HepG2 (cell line): ENCODE measurements around the gene PFDN1. TPM values are rescaled to one million over a fixed set of nuclear protein-coding genes. Genes with fewer than 3 reads are reported as not detected.

Experiments used
- ASH2L ChIP-seq: fragments of 300-600, 200-600 bp; sonication (generic); IDR thresholded peaks from 2 replicates; pipeline ENCODE4 v1.7.0; 2017; ENCODE audit warnings: low read depth, mild to moderate bottlenecking, moderate library complexity, mixed read lengths, low read length; ENCODE audit not compliant: insufficient read length
- DNMT3B ChIP-seq: conservative IDR thresholded peaks from 2 replicates; pipeline ENCODE4 v1.6.1; 2016; ENCODE audit warnings: missing biosample characterization, control low read depth
- ELF3 ChIP-seq: IDR thresholded peaks from 2 replicates; pipeline ENCODE4 v1.6.1; 2016; ENCODE audit warnings: missing genetic modification reagents, missing compliant biosample characterization
- HHEX ChIP-seq: IDR thresholded peaks from 2 replicates; pipeline ENCODE4 v1.6.1; 2016; ENCODE audit warnings: control low read depth
- HNF1B ChIP-seq: sonication (generic); formaldehyde crosslinking; IDR thresholded peaks from 2 replicates; pipeline ENCODE4 v1.5.1; 2020; ENCODE audit warnings: mild to moderate bottlenecking, moderate library complexity, missing genetic modification reagents
- KDM3A ChIP-seq: IDR thresholded peaks from 2 replicates; pipeline ENCODE4 v1.6.1; 2018; ENCODE audit warnings: low read depth, missing compliant biosample characterization
- LCORL ChIP-seq, 2 experiments: fragments of 450-650 bp in 1 of 2; sonication (generic) in 1 of 2; formaldehyde crosslinking in 1 of 2; IDR thresholded peaks; 2 replicates each; pipeline versions ENCODE4 v1.5.0 to v1.6.1; 2017 to 2020; ENCODE audit warnings: antibody characterized with exemption in 1 of 2, missing genetic modification reagents in 1 of 2
- MEIS2 ChIP-seq: sonication (generic); formaldehyde crosslinking; IDR thresholded peaks from 2 replicates; pipeline ENCODE4 v1.9.0; 2021; ENCODE audit warnings: mild to moderate bottlenecking, missing genetic modification reagents
- MXD4 ChIP-seq: IDR thresholded peaks from 2 replicates; pipeline ENCODE4 v1.6.1; 2016; ENCODE audit warnings: mild to moderate bottlenecking, missing biosample characterization, missing genetic modification reagents
- MYC ChIP-seq: sonication (generic); formaldehyde crosslinking; IDR thresholded peaks from 2 replicates; pipeline ENCODE4 v1.9.0; 2021; ENCODE audit warnings: missing genetic modification reagents, borderline replicate concordance
- MZF1 ChIP-seq: sonication (generic); formaldehyde crosslinking; IDR thresholded peaks from 2 replicates; pipeline ENCODE4 v1.8.1; 2023; ENCODE audit warnings: mild to moderate bottlenecking, missing genetic modification reagents, borderline replicate concordance
- POGK ChIP-seq: sonication (generic); formaldehyde crosslinking; conservative IDR thresholded peaks from 2 replicates; pipeline ENCODE4 v1.8.0; 2022; ENCODE audit warnings: mild to moderate bottlenecking, moderate library complexity, missing genetic modification reagents
- SMAD1 ChIP-seq: sonication (generic); formaldehyde crosslinking; IDR thresholded peaks from 2 replicates; pipeline ENCODE4 v1.4.0; 2020; ENCODE audit warnings: missing genetic modification reagents, low read depth, mild to moderate bottlenecking, borderline replicate concordance
- SRSF1 ChIP-seq: fragments of 200-400 bp; formaldehyde crosslinking; optimal IDR thresholded peaks from 2 replicates; pipeline ENCODE3; 2017; ENCODE audit warnings: mild to moderate bottlenecking, low read depth, low read length, moderate library complexity
- STAG1 ChIP-seq: sonication (generic); formaldehyde crosslinking; IDR thresholded peaks from 2 replicates; pipeline ENCODE4 v1.4.0; 2020; ENCODE audit warnings: missing genetic modification reagents
- TOPORS ChIP-seq: sonication (generic); formaldehyde crosslinking; IDR thresholded peaks from 2 replicates; pipeline ENCODE4 v1.8.0; 2023; ENCODE audit warnings: mild to moderate bottlenecking, missing genetic modification reagents
- ZMYM2 ChIP-seq: sonication (generic); formaldehyde crosslinking; IDR thresholded peaks from 2 replicates; pipeline ENCODE4 v1.8.0; 2022; ENCODE audit warnings: mild to moderate bottlenecking, missing genetic modification reagents
- ZNF10 ChIP-seq: sonication (generic); formaldehyde crosslinking; IDR thresholded peaks from 2 replicates; pipeline ENCODE4 v1.4.0; 2020; ENCODE audit warnings: mild to moderate bottlenecking, low read depth, missing genetic modification reagents, borderline replicate concordance
- ZNF253 ChIP-seq: sonication (generic); formaldehyde crosslinking; IDR thresholded peaks from 2 replicates; pipeline ENCODE4 v1.8.0; 2022; ENCODE audit warnings: mild to moderate bottlenecking, missing genetic modification reagents, borderline replicate concordance
- ZNF562 ChIP-seq: sonication (generic); formaldehyde crosslinking; IDR thresholded peaks from 2 replicates; pipeline ENCODE4 v1.8.0; 2022; ENCODE audit warnings: missing genetic modification reagents, borderline replicate concordance
- ZNF567 ChIP-seq: sonication (generic); formaldehyde crosslinking; IDR thresholded peaks from 2 replicates; pipeline ENCODE4 v1.8.1; 2023; ENCODE audit warnings: mild to moderate bottlenecking, missing genetic modification reagents, borderline replicate concordance
- ZNF597 ChIP-seq: sonication (generic); formaldehyde crosslinking; IDR thresholded peaks from 2 replicates; pipeline ENCODE4 v1.5.0; 2020; ENCODE audit warnings: missing genetic modification reagents
- ZNF652 ChIP-seq: IDR thresholded peaks from 2 replicates; pipeline ENCODE4 v1.6.1; 2016; ENCODE audit warnings: low read depth, borderline replicate concordance
- ZNF749 ChIP-seq: sonication (generic); formaldehyde crosslinking; IDR thresholded peaks from 2 replicates; pipeline ENCODE4 v1.8.0; 2022; ENCODE audit warnings: mild to moderate bottlenecking, missing genetic modification reagents, moderate library complexity, borderline replicate concordance
- polyA plus RNA-seq, 8 experiments: library from polyadenylated mRNA; depleted of rRNA in 3 of 8; stranded (reverse) in 7 of 8; unstranded in 1 of 8; fragments of >200 nt; fragmentation: Illumina TruSeq in 4 of 8; extraction: Trizol in 4 of 8; gene quantifications; 2 replicates each; pipeline versions ENCODE4 v1.2.1 to v1.2.3, GENCODE V29; 2011 to 2016; ENCODE audit warnings: low read depth in 4 of 8, missing spikeins in 1 of 8, mixed read lengths in 1 of 8; ENCODE audit not compliant: insufficient read depth in 1 of 8
- total RNA-seq, 5 experiments: library from RNA; depleted of rRNA; stranded (reverse); fragments of >200 nt; fragmentation: Illumina TruSeq; extraction: Trizol; gene quantifications; 2 replicates each; pipeline ENCODE4 v1.2.3, GENCODE V29; 2016; ENCODE audit warnings: low read depth in 1 of 5
- TF ChIP-seq, protein P1 (sequence below): sonication (generic); formaldehyde crosslinking; IDR thresholded peaks from 2 replicates; pipeline ENCODE4 v1.4.0; 2020; ENCODE audit warnings: missing genetic modification reagents

The PFDN1 gene
- total and polyA plus RNA-seq, 2 of the 13 experiments (the other 11 are each of a cell fraction or from before 2014, with no cell fraction given) = 67.2 to 70.8 TPM

- TF ChIP-seq ASH2L (peak; percentile 37), ZNF10 (CRISPR knock-in tag) (no peak), SRSF1 (no peak), TOPORS (CRISPR knock-in tag) (no peak), MXD4 (CRISPR knock-in tag) (no peak), HHEX (no peak), MEIS2 (CRISPR knock-in tag) (no peak; the same call in 1 of the 2 replicates), KDM3A (CRISPR knock-in tag) (no peak), HNF1B (CRISPR knock-in tag) (no peak), ZNF749 (no peak), ZNF253 (CRISPR knock-in tag) (no peak), POGK (peak; percentile 36), ZNF597 (CRISPR knock-in tag) (no peak), SMAD1 (0 out of 2 replicates have a peak, but pooled peaks have one; percentile 35), STAG1 (CRISPR knock-in tag) (peak; percentile 21), ZMYM2 (CRISPR knock-in tag) (no peak), MYC (CRISPR knock-in tag) (peak; percentile 49; the same call in 1 of the 2 replicates), LCORL (IDR thresholded peaks at IDR 0.05) (no peak), LCORL (CRISPR knock-in tag; IDR thresholded peaks at IDR 0.05) (peak; percentile 77), ZNF652 (CRISPR knock-in tag) (no peak), ELF3 (CRISPR knock-in tag) (no peak), ZNF562 (CRISPR knock-in tag) (no peak), ZNF567 (no peak; the same call in 1 of the 2 replicates), DNMT3B (CRISPR knock-in tag) (0 out of 2 replicates have a peak, but pooled peaks have one; percentile 21), MZF1 (CRISPR knock-in tag) (no peak)
- TF ChIP-seq, protein P1, sequence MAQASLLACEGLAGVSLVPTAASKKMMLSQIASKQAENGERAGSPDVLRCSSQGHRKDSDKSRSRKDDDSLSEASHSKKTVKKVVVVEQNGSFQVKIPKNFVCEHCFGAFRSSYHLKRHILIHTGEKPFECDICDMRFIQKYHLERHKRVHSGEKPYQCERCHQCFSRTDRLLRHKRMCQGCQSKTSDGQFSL (CRISPR knock-in tag) = no peak
These were observed 43.7 kb upstream of the PFDN1 start, which contains the start of gene HBEGF (continued) for GRCh38 chr5:140346348-140347221.
